Measurements from ENCODE around the gene CERT1. TPM values are rescaled to one million over a fixed set of nuclear protein-coding genes. Genes with fewer than 3 reads are reported as not detected.

Gene CERT1
- total and polyA plus RNA-seq, 9 of the 15 experiments (the other 6 are each of a cell fraction or from before 2014, with no cell fraction given): 3.4 to 24.7 (median 9.8) TPM

- TF ChIP-seq, protein P1, sequence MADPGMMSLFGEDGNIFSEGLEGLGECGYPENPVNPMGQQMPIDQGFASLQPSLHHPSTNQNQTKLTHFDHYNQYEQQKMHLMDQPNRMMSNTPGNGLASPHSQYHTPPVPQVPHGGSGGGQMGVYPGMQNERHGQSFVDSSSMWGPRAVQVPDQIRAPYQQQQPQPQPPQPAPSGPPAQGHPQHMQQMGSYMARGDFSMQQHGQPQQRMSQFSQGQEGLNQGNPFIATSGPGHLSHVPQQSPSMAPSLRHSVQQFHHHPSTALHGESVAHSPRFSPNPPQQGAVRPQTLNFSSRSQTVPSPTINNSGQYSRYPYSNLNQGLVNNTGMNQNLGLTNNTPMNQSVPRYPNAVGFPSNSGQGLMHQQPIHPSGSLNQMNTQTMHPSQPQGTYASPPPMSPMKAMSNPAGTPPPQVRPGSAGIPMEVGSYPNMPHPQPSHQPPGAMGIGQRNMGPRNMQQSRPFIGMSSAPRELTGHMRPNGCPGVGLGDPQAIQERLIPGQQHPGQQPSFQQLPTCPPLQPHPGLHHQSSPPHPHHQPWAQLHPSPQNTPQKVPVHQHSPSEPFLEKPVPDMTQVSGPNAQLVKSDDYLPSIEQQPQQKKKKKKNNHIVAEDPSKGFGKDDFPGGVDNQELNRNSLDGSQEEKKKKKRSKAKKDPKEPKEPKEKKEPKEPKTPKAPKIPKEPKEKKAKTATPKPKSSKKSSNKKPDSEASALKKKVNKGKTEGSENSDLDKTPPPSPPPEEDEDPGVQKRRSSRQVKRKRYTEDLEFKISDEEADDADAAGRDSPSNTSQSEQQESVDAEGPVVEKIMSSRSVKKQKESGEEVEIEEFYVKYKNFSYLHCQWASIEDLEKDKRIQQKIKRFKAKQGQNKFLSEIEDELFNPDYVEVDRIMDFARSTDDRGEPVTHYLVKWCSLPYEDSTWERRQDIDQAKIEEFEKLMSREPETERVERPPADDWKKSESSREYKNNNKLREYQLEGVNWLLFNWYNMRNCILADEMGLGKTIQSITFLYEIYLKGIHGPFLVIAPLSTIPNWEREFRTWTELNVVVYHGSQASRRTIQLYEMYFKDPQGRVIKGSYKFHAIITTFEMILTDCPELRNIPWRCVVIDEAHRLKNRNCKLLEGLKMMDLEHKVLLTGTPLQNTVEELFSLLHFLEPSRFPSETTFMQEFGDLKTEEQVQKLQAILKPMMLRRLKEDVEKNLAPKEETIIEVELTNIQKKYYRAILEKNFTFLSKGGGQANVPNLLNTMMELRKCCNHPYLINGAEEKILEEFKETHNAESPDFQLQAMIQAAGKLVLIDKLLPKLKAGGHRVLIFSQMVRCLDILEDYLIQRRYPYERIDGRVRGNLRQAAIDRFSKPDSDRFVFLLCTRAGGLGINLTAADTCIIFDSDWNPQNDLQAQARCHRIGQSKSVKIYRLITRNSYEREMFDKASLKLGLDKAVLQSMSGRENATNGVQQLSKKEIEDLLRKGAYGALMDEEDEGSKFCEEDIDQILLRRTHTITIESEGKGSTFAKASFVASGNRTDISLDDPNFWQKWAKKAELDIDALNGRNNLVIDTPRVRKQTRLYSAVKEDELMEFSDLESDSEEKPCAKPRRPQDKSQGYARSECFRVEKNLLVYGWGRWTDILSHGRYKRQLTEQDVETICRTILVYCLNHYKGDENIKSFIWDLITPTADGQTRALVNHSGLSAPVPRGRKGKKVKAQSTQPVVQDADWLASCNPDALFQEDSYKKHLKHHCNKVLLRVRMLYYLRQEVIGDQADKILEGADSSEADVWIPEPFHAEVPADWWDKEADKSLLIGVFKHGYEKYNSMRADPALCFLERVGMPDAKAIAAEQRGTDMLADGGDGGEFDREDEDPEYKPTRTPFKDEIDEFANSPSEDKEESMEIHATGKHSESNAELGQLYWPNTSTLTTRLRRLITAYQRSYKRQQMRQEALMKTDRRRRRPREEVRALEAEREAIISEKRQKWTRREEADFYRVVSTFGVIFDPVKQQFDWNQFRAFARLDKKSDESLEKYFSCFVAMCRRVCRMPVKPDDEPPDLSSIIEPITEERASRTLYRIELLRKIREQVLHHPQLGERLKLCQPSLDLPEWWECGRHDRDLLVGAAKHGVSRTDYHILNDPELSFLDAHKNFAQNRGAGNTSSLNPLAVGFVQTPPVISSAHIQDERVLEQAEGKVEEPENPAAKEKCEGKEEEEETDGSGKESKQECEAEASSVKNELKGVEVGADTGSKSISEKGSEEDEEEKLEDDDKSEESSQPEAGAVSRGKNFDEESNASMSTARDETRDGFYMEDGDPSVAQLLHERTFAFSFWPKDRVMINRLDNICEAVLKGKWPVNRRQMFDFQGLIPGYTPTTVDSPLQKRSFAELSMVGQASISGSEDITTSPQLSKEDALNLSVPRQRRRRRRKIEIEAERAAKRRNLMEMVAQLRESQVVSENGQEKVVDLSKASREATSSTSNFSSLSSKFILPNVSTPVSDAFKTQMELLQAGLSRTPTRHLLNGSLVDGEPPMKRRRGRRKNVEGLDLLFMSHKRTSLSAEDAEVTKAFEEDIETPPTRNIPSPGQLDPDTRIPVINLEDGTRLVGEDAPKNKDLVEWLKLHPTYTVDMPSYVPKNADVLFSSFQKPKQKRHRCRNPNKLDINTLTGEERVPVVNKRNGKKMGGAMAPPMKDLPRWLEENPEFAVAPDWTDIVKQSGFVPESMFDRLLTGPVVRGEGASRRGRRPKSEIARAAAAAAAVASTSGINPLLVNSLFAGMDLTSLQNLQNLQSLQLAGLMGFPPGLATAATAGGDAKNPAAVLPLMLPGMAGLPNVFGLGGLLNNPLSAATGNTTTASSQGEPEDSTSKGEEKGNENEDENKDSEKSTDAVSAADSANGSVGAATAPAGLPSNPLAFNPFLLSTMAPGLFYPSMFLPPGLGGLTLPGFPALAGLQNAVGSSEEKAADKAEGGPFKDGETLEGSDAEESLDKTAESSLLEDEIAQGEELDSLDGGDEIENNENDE (IDR thresholded peaks at IDR 0.05; ENCODE audit: low read depth, low read length): no peak
- TF ChIP-seq ARID1B (IDR thresholded peaks at IDR 0.05) (no peak), SLC30A9 (CRISPR knock-in tag; IDR thresholded peaks at IDR 0.05) (no peak), GATAD2B (IDR thresholded peaks at IDR 0.05; ENCODE audit: borderline replicate concordance) (no peak), NCOA6 (IDR thresholded peaks at IDR 0.05) (no peak), ZC3H4 (CRISPR knock-in tag; IDR thresholded peaks at IDR 0.05; ENCODE audit: borderline replicate concordance) (no peak), ZNF175 (CRISPR knock-in tag; IDR thresholded peaks at IDR 0.05; ENCODE audit: low read depth) (no peak), BRF2 (IDR thresholded peaks at IDR 0.05; ENCODE audit: borderline replicate concordance, insufficient read depth, insufficient read length) (no peak)
- TF ChIP-seq, protein P2, sequence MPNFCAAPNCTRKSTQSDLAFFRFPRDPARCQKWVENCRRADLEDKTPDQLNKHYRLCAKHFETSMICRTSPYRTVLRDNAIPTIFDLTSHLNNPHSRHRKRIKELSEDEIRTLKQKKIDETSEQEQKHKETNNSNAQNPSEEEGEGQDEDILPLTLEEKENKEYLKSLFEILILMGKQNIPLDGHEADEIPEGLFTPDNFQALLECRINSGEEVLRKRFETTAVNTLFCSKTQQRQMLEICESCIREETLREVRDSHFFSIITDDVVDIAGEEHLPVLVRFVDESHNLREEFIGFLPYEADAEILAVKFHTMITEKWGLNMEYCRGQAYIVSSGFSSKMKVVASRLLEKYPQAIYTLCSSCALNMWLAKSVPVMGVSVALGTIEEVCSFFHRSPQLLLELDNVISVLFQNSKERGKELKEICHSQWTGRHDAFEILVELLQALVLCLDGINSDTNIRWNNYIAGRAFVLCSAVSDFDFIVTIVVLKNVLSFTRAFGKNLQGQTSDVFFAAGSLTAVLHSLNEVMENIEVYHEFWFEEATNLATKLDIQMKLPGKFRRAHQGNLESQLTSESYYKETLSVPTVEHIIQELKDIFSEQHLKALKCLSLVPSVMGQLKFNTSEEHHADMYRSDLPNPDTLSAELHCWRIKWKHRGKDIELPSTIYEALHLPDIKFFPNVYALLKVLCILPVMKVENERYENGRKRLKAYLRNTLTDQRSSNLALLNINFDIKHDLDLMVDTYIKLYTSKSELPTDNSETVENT (CRISPR knock-in tag; IDR thresholded peaks at IDR 0.05): peak; percentile 88
- TF ChIP-seq, protein P3, sequence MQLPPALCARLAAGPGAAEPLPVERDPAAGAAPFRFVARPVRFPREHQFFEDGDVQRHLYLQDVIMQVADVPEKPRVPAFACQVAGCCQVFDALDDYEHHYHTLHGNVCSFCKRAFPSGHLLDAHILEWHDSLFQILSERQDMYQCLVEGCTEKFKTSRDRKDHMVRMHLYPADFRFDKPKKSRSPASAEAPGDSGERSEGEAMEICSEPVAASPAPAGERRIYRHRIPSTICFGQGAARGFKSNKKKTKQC (CRISPR knock-in tag; IDR thresholded peaks at IDR 0.05): peak; percentile 65
Measured at GRCh38 chr5:75511435-75512382, at the start of gene CERT1, which contains the start of gene POLK (continued).
